Activated T-cell treated with anti-CD3 and anti-CD28 coated beads, Interleukin-2, amount 50 U/mL, for 72 hours (primary cell): ENCODE results near the gene CIRBP. TPM values are rescaled to one million over a fixed set of nuclear protein-coding genes. Genes with fewer than 3 reads are reported as not detected.

Experiments
- ATAC-seq, 2 donors: fragments of 150-1000 bp; cut with Tn5 transposase; replicated peaks in 1 of 2; 2 replicates each; pipeline ENCODE4 v1.10.0; 2021; ENCODE audit warnings: moderate library complexity in 2 of 2, mild to moderate bottlenecking in 1 of 2
- DNase-seq, 2 donors: peaks; one replicate each; pipeline ENCODE4 v3.0.0; 2021 to 2022; ENCODE audit warnings: mixed read lengths in 1 of 2
- H3K27ac Mint-ChIP-seq: one replicate; pipeline ENCODE4 v1.8.0; 2022; ENCODE audit warnings: mild to moderate bottlenecking, moderate library complexity, mixed read lengths
- H3K27me3 Mint-ChIP-seq: one replicate; pipeline ENCODE4 v1.8.0; 2022; ENCODE audit warnings: low read depth, mixed read lengths
- H3K36me3 Mint-ChIP-seq, 2 donors: one replicate each; pipeline ENCODE4 v1.8.0; 2022; ENCODE audit warnings: mixed read lengths in 2 of 2, mild to moderate bottlenecking in 1 of 2; ENCODE audit not compliant: insufficient read depth in 2 of 2
- H3K4me1 Mint-ChIP-seq: one replicate; pipeline ENCODE4 v1.8.0; 2022; ENCODE audit warnings: low read depth, mixed read lengths
- H3K4me3 Mint-ChIP-seq, 2 donors: one replicate each; pipeline ENCODE4 v1.8.0; 2022; ENCODE audit warnings: mild to moderate bottlenecking in 2 of 2, mixed read lengths in 2 of 2, moderate library complexity in 2 of 2
- H3K9me3 Mint-ChIP-seq, 2 donors: one replicate each; pipeline ENCODE4 v1.8.0; 2022; ENCODE audit warnings: mixed read lengths in 2 of 2
- total RNA-seq, 2 donors: library from RNA; stranded (reverse); gene quantifications; one replicate each; pipeline ENCODE4 v1.2.3, GENCODE V29; 2022

CIRBP gene
- 100 to 1,000 TPM; 400 to 456 TPM for total RNA-seq

GRCh38 chr19:1269065-1269477 is at the start of gene CIRBP:
Gene CIRBP, plus strand, starts transcription at chr19:1269332. Its CDS starts 1,602 bp downstream, at chr19:1270934.
- H3K36me3 Mint-ChIP-seq, result peaks cover 18 to 32% of the 10 kb centered on the region in 2 donors
- peaks cover 73% of the 10 kb centered on the region for H3K4me1 Mint-ChIP-seq
- no peaks in the 10 kb centered on the region for H3K9me3 Mint-ChIP-seq
- peak within 1 kb of the TSS; percentile 98 for H3K27ac Mint-ChIP-seq
- DNase-seq (peak; percentile 100), ATAC-seq (peak; percentile 79 to 80)
- H3K4me3 Mint-ChIP-seq, result peak within 1 kb of the TSS; percentile 83 to 98
- no peaks in the 10 kb centered on the region for H3K27me3 Mint-ChIP-seq

GRCh38 chr19:1219786-1220476 is 49.2 kb upstream of the CIRBP start:
- ATAC-seq, result no peak
- DNase-seq, result no peak
- no peak overlapping the region for H3K27ac Mint-ChIP-seq
- H3K36me3 Mint-ChIP-seq, result no peaks in the 10 kb centered on the region
- no peaks in the 10 kb centered on the region for H3K27me3 Mint-ChIP-seq
- no peak overlapping the region for H3K4me3 Mint-ChIP-seq
- H3K9me3 Mint-ChIP-seq, result no peaks in the 10 kb centered on the region
- no peaks in the 10 kb centered on the region for H3K4me1 Mint-ChIP-seq

GRCh38 chr19:1220477-1220930 is 48.6 kb upstream of the CIRBP start:
- H3K27ac Mint-ChIP-seq, result no peak overlapping the region
- no peak overlapping the region for H3K4me3 Mint-ChIP-seq
- ATAC-seq, result no peak
- H3K36me3 Mint-ChIP-seq, result no peaks in the 10 kb centered on the region
- H3K27me3 Mint-ChIP-seq, result no peaks in the 10 kb centered on the region
- H3K4me1 Mint-ChIP-seq, result no peaks in the 10 kb centered on the region
- no peak for DNase-seq
- H3K9me3 Mint-ChIP-seq, result no peaks in the 10 kb centered on the region

- DNase-seq (no peak), ATAC-seq (no peak)
- H3K36me3 Mint-ChIP-seq, result no peaks in the 10 kb centered on the region
- H3K27me3 Mint-ChIP-seq, result no peaks in the 10 kb centered on the region
- H3K4me3 Mint-ChIP-seq, result no peak overlapping the region
- H3K9me3 Mint-ChIP-seq, result no peaks in the 10 kb centered on the region
- H3K4me1 Mint-ChIP-seq, result no peaks in the 10 kb centered on the region
- H3K27ac Mint-ChIP-seq, result no peak overlapping the region
Measured at GRCh38 chr19:1220976-1221903, 47.9 kb upstream of the CIRBP start.

- Mint-ChIP-seq H3K4me1 (no peaks in the 10 kb centered on the region), H3K9me3 (no peaks in the 10 kb centered on the region), H3K4me3 (no peak overlapping the region), H3K27me3 (no peaks in the 10 kb centered on the region), H3K36me3 (no peaks in the 10 kb centered on the region), H3K27ac (no peak overlapping the region)
- no peak for ATAC-seq
- no peak for DNase-seq
Measured at GRCh38 chr19:1221904-1222255, 47.3 kb upstream of the CIRBP start.

- Mint-ChIP-seq H3K4me1 (no peaks in the 10 kb centered on the region), H3K9me3 (no peaks in the 10 kb centered on the region), H3K27me3 (no peaks in the 10 kb centered on the region), H3K27ac (no peak overlapping the region), H3K4me3 (no peak overlapping the region), H3K36me3 (no peaks in the 10 kb centered on the region)
- no peak for ATAC-seq
- DNase-seq, result no peak
Measured at GRCh38 chr19:1222394-1222793, 46.7 kb upstream of the CIRBP start.

GRCh38 chr19:1223018-1223855 is 45.9 kb upstream of the CIRBP start:
- peak in 1 of 2 donors; percentile 52 for DNase-seq
- Mint-ChIP-seq H3K9me3 (no peaks in the 10 kb centered on the region), H3K4me1 (no peaks in the 10 kb centered on the region), H3K27ac (no peak overlapping the region), H3K4me3 (no peak overlapping the region), H3K27me3 (no peaks in the 10 kb centered on the region), H3K36me3 (no peaks in the 10 kb centered on the region)
- peak; percentile 39 to 44 for ATAC-seq

- Mint-ChIP-seq H3K9me3 (no peaks in the 10 kb centered on the region), H3K4me3 (no peak overlapping the region), H3K36me3 (no peaks in the 10 kb centered on the region), H3K4me1 (no peaks in the 10 kb centered on the region), H3K27me3 (no peaks in the 10 kb centered on the region), H3K27ac (no peak overlapping the region)
- ATAC-seq, result no peak
- no peak for DNase-seq
Measured at GRCh38 chr19:1224047-1224825, 44.9 kb upstream of the CIRBP start.

- H3K27ac Mint-ChIP-seq, result no peak overlapping the region
- H3K4me3 Mint-ChIP-seq, result no peak overlapping the region
- H3K27me3 Mint-ChIP-seq, result no peaks in the 10 kb centered on the region
- no peaks in the 10 kb centered on the region for H3K4me1 Mint-ChIP-seq
- DNase-seq (no peak), ATAC-seq (no peak)
- no peaks in the 10 kb centered on the region for H3K36me3 Mint-ChIP-seq
- no peaks in the 10 kb centered on the region for H3K9me3 Mint-ChIP-seq
Measured at GRCh38 chr19:1224847-1225246, 44.3 kb upstream of the CIRBP start.

- no peaks in the 10 kb centered on the region for H3K9me3 Mint-ChIP-seq
- no peak overlapping the region for H3K27ac Mint-ChIP-seq
- DNase-seq (no peak), ATAC-seq (no peak)
- H3K4me1 Mint-ChIP-seq, result no peaks in the 10 kb centered on the region
- no peaks in the 10 kb centered on the region for H3K36me3 Mint-ChIP-seq
- no peaks in the 10 kb centered on the region for H3K27me3 Mint-ChIP-seq
- H3K4me3 Mint-ChIP-seq, result no peak overlapping the region
Measured at GRCh38 chr19:1225440-1226226, 43.5 kb upstream of the CIRBP start.

- ATAC-seq, result no peak
- Mint-ChIP-seq H3K27ac (no peak overlapping the region), H3K27me3 (no peaks in the 10 kb centered on the region), H3K36me3 (no peaks in the 10 kb centered on the region), H3K9me3 (no peaks in the 10 kb centered on the region), H3K4me3 (no peak overlapping the region), H3K4me1 (no peaks in the 10 kb centered on the region)
- no peak for DNase-seq
Measured at GRCh38 chr19:1226227-1226518, 43.0 kb upstream of the CIRBP start.
